IMR-90 (cell line): ENCODE measurements around the gene ZSWIM8.

Experiments
- CEBPB ChIP-seq: IDR thresholded peaks from 2 replicates; pipeline ENCODE4 v1.6.1; 2012; ENCODE audit warnings: low read depth, low read length, improper control_type of control experiment
- CTCF ChIP-seq: conservative IDR thresholded peaks from 2 replicates; pipeline ENCODE4 v1.5.1; 2012; ENCODE audit warnings: mild to moderate bottlenecking, low read depth, low read length, improper control_type of control experiment
- ELK1 ChIP-seq: fragments of 150-350 bp; IDR thresholded peaks from 2 replicates; pipeline ENCODE4 v1.6.1; 2016; ENCODE audit warnings: low read depth, mild to moderate bottlenecking, low read length, moderate library complexity, borderline replicate concordance
- POLR2A ChIP-seq: IDR thresholded peaks from 2 replicates; pipeline ENCODE4 v1.6.1; 2012; ENCODE audit warnings: mild to moderate bottlenecking, low read depth, low read length
- RAD21 ChIP-seq: IDR thresholded peaks from 2 replicates; pipeline ENCODE4 v1.6.1; 2012; ENCODE audit warnings: low read length, improper control_type of control experiment
- RCOR1 ChIP-seq: IDR thresholded peaks from 2 replicates; pipeline ENCODE4 v1.6.1; 2012; ENCODE audit warnings: mild to moderate bottlenecking, low read length, improper control_type of control experiment; ENCODE audit not compliant: insufficient replicate concordance
- RFX5 ChIP-seq: IDR thresholded peaks from 2 replicates; pipeline ENCODE4 v1.8.0; 2012; ENCODE audit warnings: low read depth, mild to moderate bottlenecking, low read length, moderate library complexity
- USF2 ChIP-seq: fragments of 150-350 bp; IDR thresholded peaks from 2 replicates; pipeline ENCODE4 v1.6.1; 2017; ENCODE audit warnings: mild to moderate bottlenecking, antibody characterized with exemption, low read length, low read depth

DNA sequence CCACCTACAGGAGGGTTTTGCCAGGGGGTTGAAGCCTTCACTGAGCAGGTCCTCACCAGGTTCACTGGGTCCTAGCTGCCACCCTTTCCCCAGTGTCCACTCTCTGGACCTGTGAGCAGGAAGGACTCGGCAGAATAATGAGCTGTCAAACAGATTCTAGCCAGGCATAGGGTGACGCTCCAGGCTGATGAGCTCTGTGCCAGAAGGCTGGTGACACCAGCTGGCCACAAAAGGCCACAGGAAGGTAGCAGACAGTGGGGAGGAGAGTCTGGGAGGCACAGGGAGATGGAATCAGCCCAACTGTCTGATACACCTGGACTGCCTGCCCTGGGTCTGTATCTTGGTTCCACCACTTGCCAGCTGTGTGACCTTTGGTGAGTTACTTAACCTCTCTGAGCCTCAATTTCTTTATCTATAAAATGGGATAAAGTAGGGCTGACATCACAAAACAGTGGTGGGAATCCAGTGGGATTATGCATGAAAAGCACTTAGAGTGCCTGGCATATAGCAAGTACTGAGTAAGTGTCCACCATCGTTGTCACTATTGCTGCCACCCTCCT is 52.7 kb downstream of the ZSWIM8 start:
- no peak for TF ChIP-seq CTCF
- TF ChIP-seq CEBPB: no peak
- TF ChIP-seq RFX5: no peak
- no peak for TF ChIP-seq POLR2A
- no peak for TF ChIP-seq RCOR1
- TF ChIP-seq ELK1: no peak
- TF ChIP-seq USF2: no peak
- TF ChIP-seq RAD21: no peak
